ENCODE results near the gene MRPL19.
"Not testable (repeated sequence)": the region's sequence is repeated elsewhere in the genome, so short reads cannot be mapped to it uniquely, and the experiment has no call there.

MRPL19 gene

GRCh38 chr2:75680402-75680801 lies 33.8 kb downstream of the MRPL19 start:
- H3K9ac ChIP-seq (ENCODE audit: low read length), result no peak overlapping the region
- no peak for TF ChIP-seq EZH2phosphoT487 (conservative IDR thresholded peaks at IDR 0.05; ENCODE audit: low read length)
- no peak for TF ChIP-seq CTCF (IDR thresholded peaks at IDR 0.05; ENCODE audit: insufficient read depth, low read length, poor library complexity, severe bottlenecking)
- H3K4me3 ChIP-seq (ENCODE audit: insufficient read depth, low read length, poor library complexity, severe bottlenecking), result no peak overlapping the region
- H3K4me2 ChIP-seq (ENCODE audit: low read depth, low read length, poor library complexity, severe bottlenecking), result no peak overlapping the region
- H3K27me3 ChIP-seq (ENCODE audit: low read length), result no peaks in the 10 kb centered on the region
- no peak overlapping the region for H3K27ac ChIP-seq (ENCODE audit: low read depth, low read length)
- no peaks in the 10 kb centered on the region for H3K9me2 ChIP-seq (replicated peaks; ENCODE audit: insufficient read depth, low read length)
- no peaks in the 10 kb centered on the region for H3K9me3 ChIP-seq (ENCODE audit: insufficient read depth, low read length)
- H3K36me3 ChIP-seq (ENCODE audit: low read length), result peaks cover 9% of the 10 kb centered on the region; the same call in 1 of the 2 replicates
- no peak overlapping the region for H2AFZ ChIP-seq (ENCODE audit: low read depth, low read length, severe bottlenecking)
- 0 out of 2 replicates have a peak, but pooled peaks cover 3% of the 10 kb centered on the region for H3F3A ChIP-seq (ENCODE audit: insufficient read depth)
- H3K79me2 ChIP-seq (ENCODE audit: insufficient read depth, low read length), result no peaks in the 10 kb centered on the region
- H4K20me1 ChIP-seq (ENCODE audit: low read depth, low read length), result no peaks in the 10 kb centered on the region

GRCh38 chr2:75683430-75683829 lies 36.8 kb downstream of the MRPL19 start:
- H3K27ac ChIP-seq (ENCODE audit: low read depth, low read length); H3K79me2 ChIP-seq (ENCODE audit: insufficient read depth, low read length); H2AFZ ChIP-seq (ENCODE audit: low read depth, low read length, severe bottlenecking); H3K9me2 ChIP-seq (replicated peaks; ENCODE audit: insufficient read depth, low read length); H3K4me3 ChIP-seq (ENCODE audit: insufficient read depth, low read length, poor library complexity, severe bottlenecking); H4K20me1 ChIP-seq (ENCODE audit: low read depth, low read length); H3F3A ChIP-seq (ENCODE audit: insufficient read depth); H3K27me3 ChIP-seq (ENCODE audit: low read length); H3K9ac ChIP-seq (ENCODE audit: low read length); H3K9me3 ChIP-seq (ENCODE audit: insufficient read depth, low read length); H3K4me2 ChIP-seq (ENCODE audit: low read depth, low read length, poor library complexity, severe bottlenecking): not testable (repeated sequence)
- peaks cover 13% of the 10 kb centered on the region; the same call in 1 of the 2 replicates for H3K36me3 ChIP-seq (ENCODE audit: low read length)

- H2AFZ ChIP-seq (ENCODE audit: low read depth, low read length, severe bottlenecking), result no peak overlapping the region
- peaks cover 29% of the 10 kb centered on the region for H3K36me3 ChIP-seq (ENCODE audit: low read length)
- no peaks in the 10 kb centered on the region for H3K9me3 ChIP-seq (ENCODE audit: insufficient read depth, low read length)
- no peak for TF ChIP-seq CTCF (IDR thresholded peaks at IDR 0.05; ENCODE audit: insufficient read depth, low read length, poor library complexity, severe bottlenecking)
- TF ChIP-seq EZH2phosphoT487 (conservative IDR thresholded peaks at IDR 0.05; ENCODE audit: low read length), result no peak
- no peaks in the 10 kb centered on the region for H3K27me3 ChIP-seq (ENCODE audit: low read length)
- no peaks in the 10 kb centered on the region for H3F3A ChIP-seq (ENCODE audit: insufficient read depth)
- H3K4me3 ChIP-seq (ENCODE audit: insufficient read depth, low read length, poor library complexity, severe bottlenecking), result no peak overlapping the region
- H3K4me2 ChIP-seq (ENCODE audit: low read depth, low read length, poor library complexity, severe bottlenecking), result no peak overlapping the region
- no peaks in the 10 kb centered on the region for H4K20me1 ChIP-seq (ENCODE audit: low read depth, low read length)
- no peak overlapping the region for H3K27ac ChIP-seq (ENCODE audit: low read depth, low read length)
- no peak overlapping the region for H3K9ac ChIP-seq (ENCODE audit: low read length)
- no peaks in the 10 kb centered on the region for H3K9me2 ChIP-seq (replicated peaks; ENCODE audit: insufficient read depth, low read length)
- no peaks in the 10 kb centered on the region for H3K79me2 ChIP-seq (ENCODE audit: insufficient read depth, low read length)
Observed at GRCh38 chr2:75688196-75688595, 41.6 kb downstream of the MRPL19 start.

GRCh38 chr2:75698918-75699317 lies 52.3 kb downstream of the MRPL19 start:
- H3K79me2 ChIP-seq (ENCODE audit: insufficient read depth, low read length), result no peaks in the 10 kb centered on the region
- H3K9me3 ChIP-seq (ENCODE audit: insufficient read depth, low read length), result no peaks in the 10 kb centered on the region
- H3F3A ChIP-seq (ENCODE audit: insufficient read depth), result no peaks in the 10 kb centered on the region
- no peak overlapping the region for H3K27ac ChIP-seq (ENCODE audit: low read depth, low read length)
- no peak overlapping the region for H3K4me3 ChIP-seq (ENCODE audit: insufficient read depth, low read length, poor library complexity, severe bottlenecking)
- peaks cover 47% of the 10 kb centered on the region for H3K36me3 ChIP-seq (ENCODE audit: low read length)
- no peak overlapping the region for H3K4me2 ChIP-seq (ENCODE audit: low read depth, low read length, poor library complexity, severe bottlenecking)
- H2AFZ ChIP-seq (ENCODE audit: low read depth, low read length, severe bottlenecking), result no peak overlapping the region
- no peak overlapping the region for H3K9ac ChIP-seq (ENCODE audit: low read length)
- H3K9me2 ChIP-seq (replicated peaks; ENCODE audit: insufficient read depth, low read length), result no peaks in the 10 kb centered on the region
- H4K20me1 ChIP-seq (ENCODE audit: low read depth, low read length), result no peaks in the 10 kb centered on the region
- no peak for TF ChIP-seq EZH2phosphoT487 (conservative IDR thresholded peaks at IDR 0.05; ENCODE audit: low read length)
- TF ChIP-seq CTCF (IDR thresholded peaks at IDR 0.05; ENCODE audit: insufficient read depth, low read length, poor library complexity, severe bottlenecking), result no peak
- no peaks in the 10 kb centered on the region for H3K27me3 ChIP-seq (ENCODE audit: low read length)
